HG03460 (cell line): Measurements from ENCODE around the gene MYCT1.

ENCODE experiments used
- ATAC-seq: cut with Tn5 transposase; IDR thresholded peaks from one replicate; pipeline ENCODE4 v1.9.1; 2021; ENCODE audit not compliant: unreplicated experiment

The MYCT1 gene

DNA sequence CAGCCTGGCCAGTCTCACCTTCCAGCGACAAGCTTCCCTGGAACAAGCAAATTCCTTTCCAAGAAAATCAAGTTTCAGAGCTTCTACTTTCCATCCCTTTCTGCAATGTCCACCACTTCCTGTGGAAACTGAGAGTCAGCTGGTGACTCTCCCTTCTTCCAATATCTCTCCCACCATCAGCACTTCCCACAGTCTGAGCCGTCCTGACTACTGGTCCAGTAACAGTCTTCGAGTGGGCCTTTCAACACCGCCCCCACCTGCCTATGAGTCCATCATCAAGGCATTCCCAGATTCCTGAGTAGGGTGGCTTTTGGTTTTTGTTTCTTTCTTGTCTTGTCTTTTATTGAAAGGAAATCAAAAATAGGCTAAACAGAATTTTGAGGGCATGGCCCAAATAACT lies 24.3 kb downstream of the MYCT1 start:
- ATAC-seq, result no peak

DNA sequence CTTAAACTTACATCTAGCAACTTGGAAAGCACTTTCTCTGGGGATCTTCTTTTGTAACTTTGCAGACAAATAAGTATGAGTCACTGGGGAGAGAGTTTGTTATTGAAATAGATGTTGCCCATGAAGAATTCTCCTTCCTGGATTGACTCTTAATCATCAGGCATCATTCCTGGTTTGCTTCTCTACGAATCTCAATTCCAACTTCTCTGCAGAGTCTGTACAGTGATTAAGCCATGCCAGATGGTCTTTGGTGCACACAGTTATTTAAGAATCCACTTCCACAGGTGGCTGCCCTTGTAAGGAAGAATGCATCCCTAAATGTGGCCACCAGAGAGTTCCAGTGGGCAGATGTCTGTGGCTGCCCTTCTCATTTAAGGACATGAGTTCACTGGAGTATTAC lies 25.7 kb downstream of the MYCT1 start:
- ATAC-seq, result no peak

DNA sequence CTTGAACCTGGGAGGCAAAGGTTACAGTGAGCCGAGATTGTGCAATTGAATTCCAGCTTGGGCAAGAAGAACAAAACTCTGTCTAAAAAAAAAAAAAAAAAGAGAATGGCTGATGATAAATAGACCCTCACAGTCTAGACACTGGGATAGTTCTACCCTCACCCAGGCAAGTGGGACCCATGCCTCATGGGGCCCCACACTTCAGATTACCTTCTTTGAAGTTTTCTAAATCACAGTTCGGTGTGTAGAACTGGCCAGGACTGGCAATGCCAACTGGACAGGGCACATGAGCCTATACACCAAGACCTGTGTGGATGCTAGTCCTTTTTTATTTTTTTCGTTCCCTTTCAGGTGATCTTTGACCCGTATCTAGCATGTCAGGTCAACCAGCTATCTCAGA lies 28.6 kb downstream of the MYCT1 start:
- ATAC-seq, result no peak

DNA sequence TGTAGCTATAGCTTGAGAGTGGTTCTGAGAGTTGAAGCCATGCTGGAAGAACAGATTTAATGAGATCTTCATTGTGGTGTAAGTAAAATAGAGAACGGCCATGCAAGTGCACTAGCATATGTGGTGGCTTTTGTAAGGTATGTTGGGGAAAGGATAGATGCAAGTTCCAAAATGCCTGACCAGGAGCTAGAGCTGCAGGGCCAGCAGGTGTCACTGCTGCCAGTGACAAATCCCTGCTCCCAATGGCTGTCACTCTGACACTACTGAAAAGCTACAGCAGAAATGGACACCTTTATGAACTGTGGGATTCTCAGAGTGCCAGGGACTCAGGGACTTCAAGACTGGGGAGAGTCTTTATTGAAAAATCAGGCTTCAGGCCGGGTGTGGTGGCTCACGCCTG lies 29.8 kb downstream of the MYCT1 start:
- no peak for ATAC-seq

DNA sequence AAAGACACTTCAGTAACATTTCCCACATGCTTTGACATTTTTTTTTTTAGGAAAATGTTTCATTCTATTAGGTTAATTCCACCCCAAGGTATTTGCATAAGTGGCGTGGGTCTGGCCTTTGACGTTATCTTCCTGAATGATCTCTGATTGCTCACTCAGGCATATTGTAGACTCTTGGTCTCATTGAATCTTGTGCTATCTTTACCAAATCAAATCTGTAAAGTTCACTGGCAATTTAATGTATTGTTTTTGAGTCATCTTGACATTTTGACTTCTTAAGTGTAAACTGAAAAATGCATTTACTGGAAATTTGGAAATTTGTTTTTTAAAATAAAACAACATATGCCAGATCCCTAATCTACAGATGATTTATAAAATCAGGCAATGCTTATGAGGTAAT lies 36.9 kb downstream of the MYCT1 start:
- ATAC-seq, result no peak

DNA sequence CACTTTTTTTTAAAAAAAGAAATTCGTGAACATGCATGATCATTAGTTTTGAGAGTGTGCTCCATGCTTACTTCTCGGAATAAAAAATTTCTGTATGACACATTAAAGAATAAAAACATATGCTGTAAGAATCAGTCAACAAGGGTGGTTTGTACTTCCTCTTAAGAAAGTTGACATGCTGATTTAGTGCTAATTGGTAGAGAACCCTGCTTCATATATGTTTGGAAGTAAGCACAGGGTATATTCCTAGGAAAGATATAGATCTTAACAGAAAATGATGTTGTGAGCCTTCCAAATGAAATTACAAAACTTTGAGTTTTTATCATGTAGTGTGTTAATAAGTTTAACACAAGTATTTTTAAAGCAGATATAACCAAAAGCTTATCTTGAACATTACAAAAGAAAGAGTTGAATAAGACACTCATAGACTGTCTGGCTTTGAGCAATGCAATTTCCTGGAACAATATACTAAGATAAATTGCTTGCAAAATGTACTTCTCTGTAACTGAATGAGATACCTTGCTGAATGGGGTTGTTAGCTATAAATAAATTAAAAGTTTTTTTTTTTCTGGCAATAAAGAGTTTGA lies 39.1 kb downstream of the MYCT1 start:
- no peak for ATAC-seq

DNA sequence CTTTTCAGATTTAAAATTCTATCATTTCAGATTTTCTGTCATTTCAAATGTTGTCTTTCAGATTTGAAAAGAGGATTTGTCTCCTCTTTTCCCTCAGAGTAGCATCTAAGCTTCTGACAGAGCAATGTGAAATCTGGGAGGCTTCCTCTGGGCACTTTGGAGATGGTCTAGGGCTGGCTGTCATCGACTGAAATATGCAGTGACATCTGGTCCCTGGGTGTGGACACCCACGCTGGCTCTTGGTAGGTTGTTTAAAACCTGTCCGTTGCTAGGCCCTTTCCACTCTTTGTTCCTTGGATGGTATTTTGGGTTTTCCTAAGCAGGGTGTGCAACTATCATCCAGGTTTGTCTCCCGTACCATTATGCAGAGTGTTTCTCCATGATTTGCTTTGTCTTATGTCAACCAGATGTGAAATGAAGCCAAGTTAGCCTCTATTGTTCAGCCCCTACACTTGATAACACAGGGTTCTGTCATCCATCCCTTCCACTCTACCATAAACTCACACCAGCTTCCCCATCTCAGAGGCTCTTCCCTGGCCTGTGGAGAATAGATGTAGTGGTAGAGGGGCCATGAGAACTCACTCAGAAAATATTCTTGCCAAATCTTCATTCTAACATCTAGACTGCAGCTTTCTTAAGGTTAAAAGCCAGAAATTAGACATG lies 47.9 kb downstream of the MYCT1 start:
- no peak for ATAC-seq

DNA sequence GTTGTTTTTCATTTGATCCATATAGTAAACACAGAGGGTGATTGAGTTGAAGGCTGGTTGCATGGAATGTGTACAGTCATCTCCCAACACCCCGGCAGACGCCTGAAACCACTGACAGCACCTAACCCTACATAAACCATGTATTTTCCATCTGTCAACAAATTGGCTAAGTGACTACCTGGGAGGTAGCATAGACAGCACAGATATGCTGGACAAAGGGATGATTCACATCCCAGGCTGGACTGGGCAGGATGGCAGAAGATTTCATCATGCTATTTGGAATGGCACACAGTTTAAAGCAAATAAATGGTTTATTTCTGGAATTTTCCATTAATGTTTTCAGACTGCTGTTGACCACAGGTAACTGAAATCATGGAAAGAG lies 48.5 kb downstream of the MYCT1 start:
- ATAC-seq, result no peak

DNA sequence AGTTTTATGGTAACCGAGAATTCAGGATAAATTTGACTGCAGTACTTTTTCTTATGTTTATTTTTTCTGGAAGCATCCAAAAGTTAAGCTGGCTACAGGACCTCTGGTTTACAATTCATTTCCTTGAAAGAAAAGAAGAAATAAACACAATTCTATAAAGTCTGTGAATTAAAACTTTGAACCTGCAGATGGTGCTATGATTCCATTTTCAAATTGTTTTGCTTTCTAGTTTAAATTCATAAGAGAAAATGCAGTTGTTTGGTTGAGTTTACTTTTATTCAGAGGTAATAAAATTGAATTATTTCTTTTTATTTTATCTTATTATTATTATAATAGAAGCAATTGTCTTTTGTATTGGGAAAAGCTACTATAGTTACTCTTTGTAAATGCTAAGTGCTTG lies 51.1 kb downstream of the MYCT1 start:
- ATAC-seq, result no peak

DNA sequence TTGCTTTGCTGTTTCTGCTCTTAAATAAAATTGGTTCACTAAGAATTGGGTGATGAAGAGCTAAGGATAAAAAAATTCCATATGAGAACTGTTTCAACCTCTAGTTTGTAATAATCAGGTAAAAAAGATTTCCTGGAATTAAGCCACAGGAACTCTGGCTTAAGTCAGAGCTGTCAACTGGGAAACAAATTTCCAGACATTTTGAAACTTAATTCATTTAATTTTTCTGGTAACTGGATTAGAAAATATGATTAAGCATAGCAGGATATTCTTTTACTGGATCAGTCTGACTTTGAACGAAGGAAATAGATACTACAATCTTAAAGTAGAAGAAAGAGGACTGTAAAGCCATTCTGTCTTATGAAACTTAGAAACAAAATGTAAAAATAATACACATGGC lies 51.6 kb downstream of the MYCT1 start:
- ATAC-seq, result no peak

DNA sequence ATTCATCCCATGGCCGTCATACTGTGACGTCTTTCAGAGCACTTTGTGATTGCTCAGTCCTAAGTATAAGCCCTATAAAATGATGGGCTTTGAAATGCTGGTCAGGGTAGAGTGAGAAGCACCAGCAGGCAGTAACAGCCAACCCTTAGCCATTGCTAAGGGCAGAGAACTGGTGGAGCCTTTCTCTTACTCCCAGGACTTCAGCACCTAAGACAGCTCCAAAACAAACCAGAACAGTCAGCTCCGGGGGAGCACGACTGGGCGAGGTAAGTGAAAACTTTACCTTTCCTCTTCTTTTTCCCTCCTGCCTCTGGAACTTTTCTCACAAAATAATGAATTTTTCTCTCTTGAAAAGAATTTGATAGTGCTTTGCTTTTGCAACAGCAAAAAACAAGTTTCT lies 53.0 kb downstream of the MYCT1 start, which contains the start of gene VIP:
Gene VIP (plus strand): TSS at position 104 of the 400 bp plus-strand sequence. CDS start 1,381 bp downstream, outside the sequence.
- ATAC-seq, result no peak

DNA sequence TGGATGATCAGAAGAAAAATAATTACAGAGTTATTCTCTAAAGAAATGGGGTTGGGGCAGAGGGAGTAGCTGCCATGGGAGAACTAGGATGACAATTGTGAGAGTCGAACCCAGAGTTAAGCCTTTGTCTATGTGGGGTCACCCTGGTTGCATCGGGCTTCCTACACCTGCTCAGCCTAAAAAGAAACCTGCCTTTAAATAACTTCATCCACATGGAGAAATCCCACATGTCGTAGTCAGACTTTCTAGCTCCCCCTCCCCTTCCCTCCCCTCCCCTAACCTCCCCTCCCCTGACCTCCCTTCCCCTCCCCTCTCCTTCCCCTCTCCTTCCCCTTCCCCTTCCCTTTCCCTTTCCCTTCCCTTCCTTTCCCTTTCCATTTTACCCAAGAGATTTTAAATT lies 67.6 kb downstream of the MYCT1 start:
- no peak for ATAC-seq

DNA sequence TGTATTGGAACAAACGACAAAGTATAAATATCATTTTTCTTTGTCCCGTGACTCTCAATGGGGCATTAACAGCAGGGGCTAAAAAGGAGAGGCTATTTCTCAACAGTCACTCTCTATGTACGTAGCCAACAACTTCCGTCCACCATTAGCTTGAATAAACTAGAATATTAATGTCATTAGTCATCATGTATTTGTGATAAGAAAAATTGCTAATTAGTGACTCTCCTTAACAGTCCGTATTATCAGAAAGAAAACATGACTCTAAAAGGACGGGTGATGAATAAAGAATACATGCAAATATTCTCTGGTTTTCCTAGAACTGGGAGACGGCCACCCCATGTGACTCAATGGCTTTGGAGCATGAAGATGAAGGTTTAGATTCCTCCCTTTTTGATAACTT lies 71.5 kb downstream of the MYCT1 start:
- ATAC-seq, result no peak

DNA sequence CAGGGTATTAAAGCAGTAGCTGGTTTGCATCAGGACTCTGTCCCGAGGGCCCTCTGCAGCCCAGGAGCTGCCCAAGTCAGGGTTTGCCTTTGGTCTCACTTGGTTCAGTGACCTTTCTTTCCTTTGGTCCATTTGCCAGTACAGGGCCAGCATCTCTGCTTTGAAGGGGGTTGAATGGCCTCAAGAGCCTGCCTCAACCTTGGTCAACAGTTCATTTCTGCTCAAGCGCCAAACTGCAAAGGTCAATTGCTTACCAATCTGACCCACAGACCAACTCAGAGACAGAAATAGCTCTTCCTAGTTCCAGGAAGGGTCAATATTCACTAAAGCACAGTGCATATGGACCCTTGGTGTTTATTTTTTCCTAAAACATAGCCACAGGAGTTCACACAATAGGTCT lies 72.3 kb downstream of the MYCT1 start:
- ATAC-seq, result no peak

DNA sequence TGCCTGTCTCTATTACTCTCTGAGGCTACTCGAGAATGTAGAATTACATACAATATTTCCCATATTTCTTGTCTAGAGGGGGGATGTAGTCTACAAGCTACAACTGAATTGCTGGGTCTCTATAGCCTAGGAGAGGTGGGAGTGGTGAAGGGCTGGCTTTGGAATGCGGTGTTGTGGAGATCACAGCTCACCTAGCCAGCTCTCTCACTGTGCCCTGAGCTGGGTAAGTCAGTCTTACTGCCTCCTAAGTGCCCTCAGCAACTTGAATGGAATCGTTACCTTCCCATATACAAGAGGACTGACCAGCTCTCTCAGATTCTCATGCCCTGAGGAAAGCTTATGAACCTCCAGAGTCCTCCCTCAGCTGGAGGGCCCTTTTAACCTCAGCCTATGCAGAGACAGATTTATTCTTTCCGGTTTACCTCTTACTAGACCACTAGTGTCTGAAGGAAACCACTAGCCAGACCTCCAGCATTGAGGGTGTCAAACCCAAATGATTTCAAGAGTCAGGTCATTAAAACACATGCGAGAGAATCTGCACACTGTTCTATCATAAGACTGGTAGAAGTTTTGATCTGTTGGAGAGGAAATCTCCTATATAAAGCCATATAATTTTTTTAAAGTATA lies 73.5 kb downstream of the MYCT1 start:
- no peak for ATAC-seq
